Fibroblast of villous mesenchyme (primary cell): Measurements from ENCODE around the gene COL6A3. TPM values are rescaled to one million over a fixed set of nuclear protein-coding genes. Genes with fewer than 3 reads are reported as not detected.

Experiments
- DNase-seq: peaks from one replicate; pipeline ENCODE4 v3.0.0-alpha.2; 2010; ENCODE audit warnings: low read depth
- H3K4me3 ChIP-seq: 2 replicates; pipeline ENCODE4 v1.5.1; 2011; ENCODE audit warnings: low read depth, mild to moderate bottlenecking, low read length
- total RNA-seq: library from RNA; depleted of rRNA; stranded (reverse); fragments of >200 nt; gene quantifications from 2 replicates; pipeline ENCODE4 v1.2.3, GENCODE V29; 2012
- TF ChIP-seq, protein P1 (sequence below): IDR thresholded peaks from 2 replicates; pipeline ENCODE4 v1.5.1; 2012; ENCODE audit warnings: low read depth, mild to moderate bottlenecking, low read length; ENCODE audit not compliant: insufficient read depth

Gene COL6A3
- total RNA-seq, 1 donor: 1,329 TPM

DNA sequence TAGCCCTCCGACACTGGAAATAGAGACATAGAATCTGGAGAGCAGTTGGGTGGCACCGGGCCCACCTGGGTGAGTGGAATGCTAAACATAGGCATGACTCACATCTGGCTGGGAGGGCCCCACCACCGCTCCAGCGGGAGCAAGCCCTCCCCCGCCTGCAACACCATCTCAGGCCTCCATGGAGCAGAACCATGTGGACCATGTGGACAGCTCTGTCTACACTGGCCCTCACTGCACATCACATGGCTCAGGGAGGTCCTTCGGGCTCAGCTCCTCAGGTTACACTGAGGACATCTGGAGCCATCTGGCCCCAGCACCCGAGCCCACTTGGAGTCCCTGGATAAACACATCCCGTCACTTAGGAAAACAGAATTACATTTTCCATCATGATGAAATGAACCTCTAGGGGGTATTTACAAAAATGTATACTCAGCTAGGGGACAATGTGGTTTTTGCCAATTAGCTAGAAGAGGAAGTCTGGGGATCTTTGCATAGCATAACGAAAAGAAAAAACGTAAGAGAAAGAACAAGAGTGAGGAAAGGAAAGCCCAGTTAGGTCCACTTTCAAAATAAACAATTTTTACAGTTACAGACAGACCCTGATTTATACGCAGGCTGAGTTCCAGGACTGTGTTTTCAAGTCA lies 42.4 kb upstream of the COL6A3 start:
- TF ChIP-seq, protein P1, sequence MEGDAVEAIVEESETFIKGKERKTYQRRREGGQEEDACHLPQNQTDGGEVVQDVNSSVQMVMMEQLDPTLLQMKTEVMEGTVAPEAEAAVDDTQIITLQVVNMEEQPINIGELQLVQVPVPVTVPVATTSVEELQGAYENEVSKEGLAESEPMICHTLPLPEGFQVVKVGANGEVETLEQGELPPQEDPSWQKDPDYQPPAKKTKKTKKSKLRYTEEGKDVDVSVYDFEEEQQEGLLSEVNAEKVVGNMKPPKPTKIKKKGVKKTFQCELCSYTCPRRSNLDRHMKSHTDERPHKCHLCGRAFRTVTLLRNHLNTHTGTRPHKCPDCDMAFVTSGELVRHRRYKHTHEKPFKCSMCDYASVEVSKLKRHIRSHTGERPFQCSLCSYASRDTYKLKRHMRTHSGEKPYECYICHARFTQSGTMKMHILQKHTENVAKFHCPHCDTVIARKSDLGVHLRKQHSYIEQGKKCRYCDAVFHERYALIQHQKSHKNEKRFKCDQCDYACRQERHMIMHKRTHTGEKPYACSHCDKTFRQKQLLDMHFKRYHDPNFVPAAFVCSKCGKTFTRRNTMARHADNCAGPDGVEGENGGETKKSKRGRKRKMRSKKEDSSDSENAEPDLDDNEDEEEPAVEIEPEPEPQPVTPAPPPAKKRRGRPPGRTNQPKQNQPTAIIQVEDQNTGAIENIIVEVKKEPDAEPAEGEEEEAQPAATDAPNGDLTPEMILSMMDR: no peak
- peak; percentile 77 for DNase-seq
- H3K4me3 ChIP-seq: no peak overlapping the region

DNA sequence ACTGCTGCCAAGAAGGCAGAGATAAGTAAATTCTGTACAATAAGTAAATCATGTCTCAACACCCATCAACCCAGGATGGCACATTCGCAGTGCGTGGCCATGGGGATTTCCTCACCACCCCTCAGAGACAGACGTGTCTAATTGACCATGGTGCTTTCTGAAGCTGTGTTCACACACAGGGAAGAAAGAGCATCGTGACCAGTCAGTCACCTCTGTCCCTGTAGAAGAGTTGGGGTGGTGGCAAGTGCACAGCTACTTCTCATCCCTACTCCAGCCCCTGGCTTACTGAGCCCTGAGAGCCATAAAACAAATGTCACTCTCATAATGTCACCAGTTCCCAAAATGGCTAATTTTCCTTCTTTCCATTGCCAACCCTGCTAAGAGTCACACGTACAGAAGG lies 41.8 kb upstream of the COL6A3 start:
- TF ChIP-seq, protein P1: no peak
- no peak overlapping the region for H3K4me3 ChIP-seq
- DNase-seq: no peak

DNA sequence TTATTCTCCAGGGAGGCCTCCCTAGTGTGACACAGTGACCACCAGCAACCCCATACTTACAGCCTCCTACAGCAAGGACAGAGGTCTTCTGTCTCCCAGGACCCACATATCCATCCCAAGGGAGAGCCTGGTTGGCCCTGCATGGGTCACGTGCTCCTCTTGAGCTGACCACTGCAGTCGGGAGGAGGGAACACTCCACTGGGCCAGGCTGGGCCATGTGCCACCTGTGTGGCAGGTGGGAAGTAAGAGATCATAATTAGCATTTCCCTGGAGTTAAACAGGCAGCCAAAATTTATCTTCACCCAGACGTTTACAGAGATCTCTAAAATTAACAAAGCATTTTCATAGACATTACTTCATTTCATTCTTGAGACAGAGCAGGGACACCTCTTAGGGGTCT lies 39.7 kb upstream of the COL6A3 start:
- no peak for DNase-seq
- H3K4me3 ChIP-seq: no peak overlapping the region
- TF ChIP-seq, protein P1: no peak

DNA sequence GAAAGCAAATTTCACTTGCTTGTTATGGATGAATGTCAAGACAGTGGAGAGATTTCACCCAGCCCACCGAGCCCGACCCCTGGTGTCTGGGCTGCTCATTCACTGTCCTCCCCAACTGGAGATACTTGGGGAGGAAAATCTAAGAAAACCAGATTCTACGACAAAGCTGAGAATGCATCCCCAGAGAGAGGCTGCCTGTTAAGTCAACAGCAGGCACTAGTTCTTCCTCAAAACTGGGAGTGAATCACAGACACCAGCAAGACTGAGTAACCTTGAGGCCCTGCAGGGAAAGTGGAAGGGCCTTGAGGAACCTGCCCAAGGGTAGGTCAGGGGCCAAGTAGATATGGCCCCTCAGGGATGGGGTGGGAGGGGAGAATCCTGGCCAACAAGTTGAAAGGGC lies 38.9 kb upstream of the COL6A3 start:
- no peak for DNase-seq
- H3K4me3 ChIP-seq: no peak overlapping the region
- TF ChIP-seq, protein P1: no peak

DNA sequence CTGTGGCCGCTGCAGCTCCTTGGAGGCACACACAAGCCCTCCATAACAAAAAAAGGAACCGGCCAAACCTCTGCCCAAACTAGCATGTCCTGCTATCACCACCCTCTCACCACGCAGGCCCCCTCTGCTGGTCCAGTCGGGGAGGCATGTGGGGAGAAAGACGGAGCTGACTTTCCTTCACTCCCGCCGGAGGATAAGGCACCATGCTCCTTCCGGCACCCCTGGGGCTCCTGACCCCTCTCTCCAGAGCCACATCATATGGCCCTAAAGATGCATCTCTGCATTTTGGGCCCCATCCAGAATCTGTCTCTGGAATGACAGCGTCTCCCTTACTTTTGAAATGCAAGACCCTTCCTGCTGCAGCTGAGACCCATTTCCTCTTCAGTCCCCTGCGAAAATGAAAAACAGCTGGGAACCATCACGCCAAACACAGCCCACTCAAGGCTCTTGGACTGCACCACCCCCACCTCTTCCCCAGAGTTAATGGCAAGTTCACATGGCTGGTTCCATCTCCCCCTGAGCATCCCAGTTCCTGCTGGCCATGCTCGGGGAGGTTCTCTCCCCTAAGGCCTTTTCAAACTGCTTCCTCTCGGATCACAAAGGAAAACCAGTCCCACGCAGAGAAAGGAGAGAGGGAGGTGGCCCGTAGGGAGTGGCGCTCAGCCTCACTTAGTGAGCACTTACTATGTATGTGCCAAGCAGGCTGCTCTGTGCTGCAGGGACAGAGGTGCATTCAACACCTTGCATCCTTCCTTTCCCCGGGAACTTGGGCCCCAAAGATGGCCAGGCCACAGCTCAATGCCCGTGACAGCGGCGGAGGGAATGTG lies 37.9 kb upstream of the COL6A3 start:
- TF ChIP-seq, protein P1: peak; percentile 72
- H3K4me3 ChIP-seq: no peak overlapping the region
- DNase-seq: peak; percentile 63

DNA sequence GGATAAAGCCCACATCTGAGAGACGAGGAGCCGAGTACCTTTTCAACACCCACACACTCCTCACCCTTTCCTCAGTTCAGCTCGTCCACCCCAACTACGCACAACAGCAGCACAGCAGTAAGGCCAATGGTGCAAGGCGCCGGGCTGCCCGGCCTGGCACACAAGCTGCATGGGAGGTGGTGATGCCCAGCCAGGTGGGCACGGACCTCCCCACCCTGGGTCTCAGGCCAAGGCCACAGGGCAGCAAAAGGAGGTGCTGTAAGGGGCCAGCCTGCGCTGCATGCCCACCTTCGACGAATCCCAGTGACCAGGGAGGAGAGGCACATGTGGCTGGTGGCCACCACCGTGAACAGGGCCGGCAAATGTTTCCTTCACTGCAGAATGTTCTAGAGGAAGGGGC lies 36.6 kb upstream of the COL6A3 start:
- TF ChIP-seq, protein P1: no peak
- DNase-seq: no peak
- no peak overlapping the region for H3K4me3 ChIP-seq
